ENCODE data around the gene SLC35D1. TPM values are rescaled to one million over a fixed set of nuclear protein-coding genes. Genes with fewer than 3 reads are reported as not detected.

The SLC35D1 gene
- total and polyA plus RNA-seq, 7 donors: 3.9 to 22.9 (median 9.4) TPM

DNA sequence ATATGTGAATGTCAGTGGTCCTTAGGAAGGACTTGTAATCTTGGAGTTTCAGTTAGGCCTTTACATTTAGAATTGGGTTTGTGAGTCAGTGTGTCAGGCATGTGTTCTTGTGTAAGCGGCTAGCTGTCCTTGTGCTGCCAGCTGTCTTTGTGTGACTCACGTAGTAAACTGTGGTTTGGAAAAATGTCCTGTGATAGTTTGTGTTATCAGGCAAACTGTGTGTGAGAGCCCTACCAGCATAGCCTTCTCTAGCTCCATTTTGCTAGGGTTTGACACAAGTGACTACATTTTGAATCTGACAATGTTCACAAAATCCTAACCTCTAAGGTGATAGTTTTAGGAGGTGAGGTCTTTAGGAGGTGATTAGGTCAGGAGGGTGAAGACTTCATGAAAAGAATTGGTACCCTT is 6.9 kb upstream of the SLC35D1 start:
- intact Hi-C loops (cut with DNase I): no loop called here
- no peak overlapping the region for H3K27ac ChIP-seq
- TF ChIP-seq POLR2A (IDR thresholded peaks at IDR 0.05) (no peak), EP300 (IDR thresholded peaks at IDR 0.05) (no peak), POLR2AphosphoS5 (IDR thresholded peaks at IDR 0.05) (no peak)
- TF ChIP-seq, protein P1, sequence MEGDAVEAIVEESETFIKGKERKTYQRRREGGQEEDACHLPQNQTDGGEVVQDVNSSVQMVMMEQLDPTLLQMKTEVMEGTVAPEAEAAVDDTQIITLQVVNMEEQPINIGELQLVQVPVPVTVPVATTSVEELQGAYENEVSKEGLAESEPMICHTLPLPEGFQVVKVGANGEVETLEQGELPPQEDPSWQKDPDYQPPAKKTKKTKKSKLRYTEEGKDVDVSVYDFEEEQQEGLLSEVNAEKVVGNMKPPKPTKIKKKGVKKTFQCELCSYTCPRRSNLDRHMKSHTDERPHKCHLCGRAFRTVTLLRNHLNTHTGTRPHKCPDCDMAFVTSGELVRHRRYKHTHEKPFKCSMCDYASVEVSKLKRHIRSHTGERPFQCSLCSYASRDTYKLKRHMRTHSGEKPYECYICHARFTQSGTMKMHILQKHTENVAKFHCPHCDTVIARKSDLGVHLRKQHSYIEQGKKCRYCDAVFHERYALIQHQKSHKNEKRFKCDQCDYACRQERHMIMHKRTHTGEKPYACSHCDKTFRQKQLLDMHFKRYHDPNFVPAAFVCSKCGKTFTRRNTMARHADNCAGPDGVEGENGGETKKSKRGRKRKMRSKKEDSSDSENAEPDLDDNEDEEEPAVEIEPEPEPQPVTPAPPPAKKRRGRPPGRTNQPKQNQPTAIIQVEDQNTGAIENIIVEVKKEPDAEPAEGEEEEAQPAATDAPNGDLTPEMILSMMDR (IDR thresholded peaks at IDR 0.05): no peak
- no peaks in the 10 kb centered on the region for H3K9me3 ChIP-seq
- H3K4me3 ChIP-seq: no peak overlapping the region
- H3K36me3 ChIP-seq: no peaks in the 10 kb centered on the region
- no peaks in the 10 kb centered on the region for H3K27me3 ChIP-seq
- 76 to 79% methylated on average over 2 of the region's 2 CpGs for WGBS, 2 donors
- no peak for DNase-seq
- H3K4me1 ChIP-seq: no peaks in the 10 kb centered on the region

GRCh38 chr1:67059346-67059745 is 5.4 kb upstream of the SLC35D1 start:
- Histone ChIP-seq H3K27me3 (no peaks in the 10 kb centered on the region), H3K4me1 (no peaks in the 10 kb centered on the region), H3K4me3 (no peak overlapping the region), H3K36me3 (no peaks in the 10 kb centered on the region), H3K27ac (no peak overlapping the region), H3K9me3 (no peaks in the 10 kb centered on the region)
- intact Hi-C loops (cut with DNase I): no loop called here
- DNase-seq: no peak
- 89 to 92% methylated on average over 1 of the region's 1 CpG for WGBS, 2 donors
- no peak for TF ChIP-seq POLR2A (IDR thresholded peaks at IDR 0.05)
- TF ChIP-seq POLR2AphosphoS5 (IDR thresholded peaks at IDR 0.05): no peak
- TF ChIP-seq, protein P1 (IDR thresholded peaks at IDR 0.05): no peak
- TF ChIP-seq EP300 (IDR thresholded peaks at IDR 0.05): no peak

- Histone ChIP-seq H3K4me3 (no peak overlapping the region), H3K9me3 (no peaks in the 10 kb centered on the region), H3K27ac (no peak overlapping the region), H3K27me3 (no peaks in the 10 kb centered on the region), H3K36me3 (no peaks in the 10 kb centered on the region), H3K4me1 (no peaks in the 10 kb centered on the region)
- no peak for TF ChIP-seq POLR2AphosphoS5 (IDR thresholded peaks at IDR 0.05)
- 77% methylated on average over 3 of the region's 3 CpGs for WGBS, 2 donors
- no peak for DNase-seq
- intact Hi-C loops (cut with DNase I): no loop called here
Observed at GRCh38 chr1:67058761-67059160, 4.8 kb upstream of the SLC35D1 start.

DNA sequence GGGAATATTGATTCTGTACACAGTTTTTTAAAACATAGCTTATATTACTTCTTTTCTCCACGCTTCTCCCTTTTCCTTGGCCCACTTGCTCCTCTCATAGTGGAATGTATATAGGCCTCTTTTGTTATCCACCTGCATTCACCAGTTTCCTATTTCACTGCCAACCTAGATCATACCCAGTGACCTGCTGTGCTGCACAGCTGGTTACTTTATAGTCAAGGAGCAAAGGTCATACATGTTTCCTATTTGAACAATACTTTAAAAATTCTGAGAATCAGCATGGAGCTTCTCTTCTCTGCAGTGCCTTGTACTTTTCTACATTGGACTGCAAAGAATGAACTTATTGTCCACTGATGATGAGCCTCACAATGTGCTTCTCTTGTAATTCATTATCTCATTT is 4.3 kb upstream of the SLC35D1 start:
- Histone ChIP-seq H3K9me3 (no peaks in the 10 kb centered on the region), H3K36me3 (no peaks in the 10 kb centered on the region), H3K27me3 (no peaks in the 10 kb centered on the region), H3K27ac (no peak overlapping the region), H3K4me1 (no peaks in the 10 kb centered on the region), H3K4me3 (no peak overlapping the region)
- no peak for TF ChIP-seq POLR2A (IDR thresholded peaks at IDR 0.05)
- TF ChIP-seq, protein P1 (IDR thresholded peaks at IDR 0.05): no peak
- no peak for TF ChIP-seq POLR2AphosphoS5 (IDR thresholded peaks at IDR 0.05)
- no peak for TF ChIP-seq EP300 (IDR thresholded peaks at IDR 0.05)
- no peak for DNase-seq
- intact Hi-C loops (cut with DNase I): no loop called here
- 16 to 72% methylated on average over 1 of the region's 1 CpG for WGBS, 2 donors

GRCh38 chr1:67053535-67053784 is 488 bp downstream of the SLC35D1 start:
- intact Hi-C loops (cut with DNase I): loop anchor here (2.0 to 5.0 kb wide), 5 partner anchors 23 to 379 kb away; partner anchors contain the start of genes DNAI4, MIER1 and SERBP1
- TF ChIP-seq, protein P1 (IDR thresholded peaks at IDR 0.05): no peak
- TF ChIP-seq POLR2A (IDR thresholded peaks at IDR 0.05): no peak
- TF ChIP-seq EP300 (IDR thresholded peaks at IDR 0.05): no peak
- TF ChIP-seq POLR2AphosphoS5 (IDR thresholded peaks at IDR 0.05): no peak
- Histone ChIP-seq H3K9me3 (no peaks in the 10 kb centered on the region), H3K36me3 (peaks cover 0 to 21% (median 10%) of the 10 kb centered on the region in 4 donors), H3K4me3 (peak overlapping the region; percentile 58 to 90 (median 82)), H3K4me1 (peaks cover 0 to 29% (median 18%) of the 10 kb centered on the region in 4 donors), H3K27me3 (no peaks in the 10 kb centered on the region), H3K27ac (peak overlapping the region; percentile 97 to 98 (median 98))
- WGBS, 2 donors: 0 to 1% methylated on average over 34 of the region's 34 CpGs
- DNase-seq: peak; percentile 78

Data from sigmoid colon (tissue), 7 donors.